ENCODE data around the gene ELK3.

GRCh38 chr12:96238336-96239047 lies 44.3 kb downstream of the ELK3 start:
- TF ChIP-seq CTCF (conservative IDR thresholded peaks at IDR 0.05 in 1 of 2, IDR thresholded peaks at IDR 0.05 in 1 of 2; ENCODE audit: extremely low read depth in 1 of 2, insufficient read depth in 1 of 2, low read depth in 1 of 2, low read length in 2 of 2) (no peak), EZH2 (IDR thresholded peaks at IDR 0.05; ENCODE audit: borderline replicate concordance, low read length) (no peak)

Data from mammary epithelial cell (primary cell).